ENCODE results near the gene ZNF770. TPM values are rescaled to one million over a fixed set of nuclear protein-coding genes. Genes with fewer than 3 reads are reported as not detected.

Gene ZNF770
- total RNA-seq, 1 experiment from 2014 or later: 70.7 TPM

- TF ChIP-seq REST (IDR thresholded peaks at IDR 0.05; ENCODE audit: low read depth) (no peak), POLR2A (IDR thresholded peaks at IDR 0.05; ENCODE audit: borderline replicate concordance, extremely low read depth, insufficient read depth, insufficient read length) (no peak)
These were observed 5.3 kb upstream of the ZNF770 start (continued) for GRCh38 chr15:34993412-34993811.

- peaks cover 56% of the 10 kb centered on the region for H3K79me2 ChIP-seq (ENCODE audit: insufficient read depth, low read length)
- H3K4me3 ChIP-seq (replicated peaks in 1 of 2; ENCODE audit: low read depth in 1 of 2, low read length in 2 of 2): peak overlapping the region; percentile 72 to 99
- ATAC-seq (no peak), DNase-seq (ENCODE audit: low read depth, low spot score) (no peak)
- H3K9me3 ChIP-seq (ENCODE audit: control insufficient read depth in 1 of 2, insufficient read depth in 1 of 2, low read depth in 1 of 2, low read length in 2 of 2): no peaks in the 10 kb centered on the region
- intact Hi-C loops (cut with micrococcal nuclease): loop anchor here (1.0 to 10.0 kb wide), 2 partner anchors 18 to 763 kb away; partner anchors contain the start of genes AQR and EMC4
- POLR2A ChIA-PET: interaction anchor here (1.4 to 2.2 kb wide), 4 partner anchors 13 to 20 kb away, joined by 4 to 19 read pairs (median 8); partner anchors contain the start of gene AQR
- no TSS peak for BruUV-seq (replicated peaks)
- TF ChIP-seq FOSL1 (IDR thresholded peaks at IDR 0.05; ENCODE audit: low read depth): no peak
- no peak for TF ChIP-seq POLR2AphosphoS5 (IDR thresholded peaks at IDR 0.05; ENCODE audit: low read depth, low read length)
- no peak for TF ChIP-seq MAX (IDR thresholded peaks at IDR 0.05)
- no peak for TF ChIP-seq ELF1 (IDR thresholded peaks at IDR 0.05; ENCODE audit: borderline replicate concordance, low read depth)
- TF ChIP-seq ATF3 (IDR thresholded peaks at IDR 0.05): no peak
- TF ChIP-seq EGR1 (IDR thresholded peaks at IDR 0.05; ENCODE audit: low read depth): no peak
- no peak for TF ChIP-seq JUND (IDR thresholded peaks at IDR 0.05)
- no peak for TF ChIP-seq EZH2 (IDR thresholded peaks at IDR 0.05)
- no peak for TF ChIP-seq YY1 (IDR thresholded peaks at IDR 0.05; ENCODE audit: extremely low read depth, insufficient replicate concordance, low read depth, low read length)
- no peak for TF ChIP-seq SP1 (IDR thresholded peaks at IDR 0.05; ENCODE audit: low read depth)
- no peak for TF ChIP-seq TCF7L2 (IDR thresholded peaks at IDR 0.05; ENCODE audit: borderline replicate concordance, extremely low read depth, insufficient read depth, insufficient read length)
- no peak for TF ChIP-seq REST (IDR thresholded peaks at IDR 0.05; ENCODE audit: low read depth)
- TF ChIP-seq SIN3A (IDR thresholded peaks at IDR 0.05; ENCODE audit: low read depth): no peak
- TF ChIP-seq ZFX (IDR thresholded peaks at IDR 0.05): no peak
- no peak for TF ChIP-seq POLR2A (IDR thresholded peaks at IDR 0.05; ENCODE audit: borderline replicate concordance, extremely low read depth, insufficient read depth, insufficient read length)
- no peak for TF ChIP-seq CEBPB (IDR thresholded peaks at IDR 0.05; ENCODE audit: low read depth)
- TF ChIP-seq CBX3 (IDR thresholded peaks at IDR 0.05; ENCODE audit: low read depth): no peak
- no peak for TF ChIP-seq ZNF274 (IDR thresholded peaks at IDR 0.05; ENCODE audit: low read depth, low read length)
- TF ChIP-seq RAD21 (IDR thresholded peaks at IDR 0.05; ENCODE audit: low read depth): no peak
- H3K27me3 ChIP-seq (ENCODE audit: insufficient read depth, low read length): no peaks in the 10 kb centered on the region
- H3K27ac ChIP-seq (ENCODE audit: low read depth, low read length): peak overlapping the region; percentile 90
- peaks cover 14 to 19% of the 10 kb centered on the region in 2 experiments; a peak in 3 of 4 replicates for H3K36me3 ChIP-seq (ENCODE audit: control insufficient read depth in 1 of 2, insufficient read depth in 2 of 2, low read length in 2 of 2)
- RAD21 ChIA-PET (ENCODE audit: low non-redundant PET in 1 of 2, low total read pairs in 2 of 2, uncharacterized antibody in 2 of 2, unreplicated experiment in 2 of 2): interaction anchor here in 1 of 2 experiments (1.1 kb wide), 1 partner anchor 18 kb away, joined by 3 read pairs; the partner anchor contains the start of gene AQR
- H2AFZ ChIP-seq (ENCODE audit: low read depth, low read length, poor library complexity, severe bottlenecking): no peak overlapping the region
- peak overlapping the region; percentile 99 for H3K9ac ChIP-seq (ENCODE audit: low read length)
- no peaks in the 10 kb centered on the region for H4K20me1 ChIP-seq (ENCODE audit: insufficient read depth)
- peaks cover 20 to 41% of the 10 kb centered on the region in 2 experiments; a peak in 3 of 4 replicates for H3K4me1 ChIP-seq (ENCODE audit: control insufficient read depth in 1 of 2, insufficient read depth in 2 of 2, low read length in 2 of 2)
- H3K9me2 ChIP-seq (ENCODE audit: insufficient read depth): no peaks in the 10 kb centered on the region
- CTCF ChIA-PET: interaction anchor here (1.0 to 3.8 kb wide), 3 partner anchors 12 to 31 kb away, joined by 3 to 28 read pairs (median 5); partner anchors contain the start of gene AQR
- H3K4me2 ChIP-seq (ENCODE audit: low read length): peak overlapping the region; percentile 88
These were observed 469 bp downstream of the ZNF770 start for GRCh38 chr15:34987609-34988026.

All from HCT116 (cell line).